Stimulated activated CD8-positive, alpha-beta memory T cell treated with anti-CD3 and anti-CD28 coated beads, Interleukin-7, amount 100 ng/mL, for 4 hours (primary cell): ENCODE measurements around the gene BRCA2.

Experiments
- DNase-seq, 2 donors: peaks; one replicate each; pipeline ENCODE4 v3.0.0-alpha.2; 2020; ENCODE audit warnings: low read depth in 2 of 2

BRCA2 gene

GRCh38 chr13:32428581-32429432 lies 113.5 kb downstream of the BRCA2 start:
- DNase-seq: no peak

GRCh38 chr13:32429433-32429909 lies 114.2 kb downstream of the BRCA2 start:
- DNase-seq: no peak

- DNase-seq: no peak
Measured at GRCh38 chr13:32430018-32430747, 114.9 kb downstream of the BRCA2 start.

- no peak for DNase-seq
Measured at GRCh38 chr13:32431361-32431760, 116.1 kb downstream of the BRCA2 start.

- DNase-seq: no peak
Measured at GRCh38 chr13:32432856-32433255, 117.5 kb downstream of the BRCA2 start.

- DNase-seq: no peak
Measured at GRCh38 chr13:32438871-32439270, 123.6 kb downstream of the BRCA2 start.

GRCh38 chr13:32443111-32443510 lies 127.8 kb downstream of the BRCA2 start:
- DNase-seq: peak in 1 of 2 donors; percentile 5

GRCh38 chr13:32445461-32445860 lies 130.2 kb downstream of the BRCA2 start:
- no peak for DNase-seq

- no peak for DNase-seq
Measured at GRCh38 chr13:32446220-32446619, 130.9 kb downstream of the BRCA2 start.

- no peak for DNase-seq
Measured at GRCh38 chr13:32446773-32447465, 131.6 kb downstream of the BRCA2 start.

- no peak for DNase-seq
Measured at GRCh38 chr13:32447894-32448623, 132.8 kb downstream of the BRCA2 start.

GRCh38 chr13:32448972-32449371 lies 133.7 kb downstream of the BRCA2 start:
- no peak for DNase-seq
